Stimulated activated naive B cell treated with anti-CD40 and anti-IgM and Interleukin-4, amounts not matched to agents 10 μg/mL and 1 μg/mL and 100 μg/mL, for 72 hours (primary cell): Measurements from ENCODE around the gene SHFL.

Experiments used
- ATAC-seq, 2 donors: fragments of 150-1000 bp; cut with Tn5 transposase; replicated peaks; 2 replicates each; pipeline ENCODE4 v1.10.0; 2021; ENCODE audit warnings: moderate library complexity in 1 of 2
- DNase-seq: peaks from one replicate; pipeline ENCODE4 v3.0.0; 2021
- H3K27ac Mint-ChIP-seq: one replicate; pipeline ENCODE4 v1.8.0; 2022; ENCODE audit warnings: mild to moderate bottlenecking, mixed read lengths
- H3K27me3 Mint-ChIP-seq, 2 donors: one replicate each; pipeline ENCODE4 v1.8.0; 2022; ENCODE audit warnings: mixed read lengths in 2 of 2
- H3K36me3 Mint-ChIP-seq, 2 donors: one replicate each; pipeline ENCODE4 v1.8.0; 2022; ENCODE audit warnings: mixed read lengths in 2 of 2, mild to moderate bottlenecking in 1 of 2
- H3K4me1 Mint-ChIP-seq, 2 donors: one replicate each; pipeline ENCODE4 v1.8.0; 2022; ENCODE audit warnings: mixed read lengths in 2 of 2, mild to moderate bottlenecking in 1 of 2
- H3K4me3 Mint-ChIP-seq, 2 donors: one replicate each; pipeline ENCODE4 v1.8.0; 2022; ENCODE audit warnings: mild to moderate bottlenecking in 2 of 2, mixed read lengths in 2 of 2, moderate library complexity in 1 of 2
- H3K9me3 Mint-ChIP-seq, 2 donors: one replicate each; pipeline ENCODE4 v1.8.0; 2022; ENCODE audit warnings: mixed read lengths in 2 of 2, mild to moderate bottlenecking in 1 of 2

The SHFL gene

DNA sequence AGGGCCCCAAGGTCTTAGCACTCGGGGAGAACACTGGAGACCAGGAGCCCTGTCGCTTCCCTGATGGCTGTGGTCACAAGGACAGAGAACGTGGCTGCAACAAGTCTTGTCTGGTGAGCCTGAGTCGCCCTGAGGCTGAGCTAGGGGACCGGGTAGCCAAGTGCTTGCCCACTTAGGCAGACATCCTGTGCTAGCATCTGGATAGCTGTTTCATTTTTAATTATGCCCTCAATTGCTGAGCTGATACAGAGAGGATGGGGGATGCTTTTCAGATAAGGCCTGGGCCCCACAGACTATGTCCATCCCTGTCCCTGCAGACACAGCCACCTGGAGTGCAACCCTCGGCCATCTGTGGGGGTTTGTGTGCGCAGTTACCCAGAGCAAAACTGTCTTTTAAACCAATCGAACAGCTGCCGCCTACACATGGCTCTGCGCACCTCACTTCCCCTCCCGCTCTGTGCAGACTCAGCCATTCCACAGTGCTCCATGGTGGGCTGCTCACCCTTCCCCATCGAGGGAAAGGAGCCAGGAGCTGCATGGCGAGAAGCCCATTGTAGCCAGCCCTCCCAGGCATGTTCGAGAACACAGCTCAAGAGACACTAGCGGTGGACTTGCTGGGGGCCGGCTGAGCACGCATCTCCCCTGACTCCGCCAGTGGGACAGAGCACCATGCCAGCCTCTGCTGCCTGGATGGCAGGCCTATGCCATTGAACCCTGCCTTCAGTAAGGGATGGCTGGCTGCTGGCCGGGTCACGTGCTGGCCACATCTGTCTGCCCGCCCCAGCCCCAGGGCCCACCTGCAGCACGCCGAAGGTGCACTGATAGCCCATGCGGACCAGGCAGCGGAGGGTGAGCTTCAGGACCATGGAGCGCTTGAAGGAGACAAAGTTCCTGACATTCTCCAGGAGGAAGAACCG lies 53.0 kb downstream of the SHFL start:
- H3K36me3 Mint-ChIP-seq: peaks cover 40 to 62% of the 10 kb centered on the region in 2 donors
- H3K27ac Mint-ChIP-seq: peak overlapping the region; percentile 77
- ATAC-seq (no peak), DNase-seq (no peak)
- no peaks in the 10 kb centered on the region for H3K27me3 Mint-ChIP-seq
- H3K4me1 Mint-ChIP-seq: peaks cover 4 to 10% of the 10 kb centered on the region in 2 donors
- no peak overlapping the region for H3K4me3 Mint-ChIP-seq
- no peaks in the 10 kb centered on the region for H3K9me3 Mint-ChIP-seq

DNA sequence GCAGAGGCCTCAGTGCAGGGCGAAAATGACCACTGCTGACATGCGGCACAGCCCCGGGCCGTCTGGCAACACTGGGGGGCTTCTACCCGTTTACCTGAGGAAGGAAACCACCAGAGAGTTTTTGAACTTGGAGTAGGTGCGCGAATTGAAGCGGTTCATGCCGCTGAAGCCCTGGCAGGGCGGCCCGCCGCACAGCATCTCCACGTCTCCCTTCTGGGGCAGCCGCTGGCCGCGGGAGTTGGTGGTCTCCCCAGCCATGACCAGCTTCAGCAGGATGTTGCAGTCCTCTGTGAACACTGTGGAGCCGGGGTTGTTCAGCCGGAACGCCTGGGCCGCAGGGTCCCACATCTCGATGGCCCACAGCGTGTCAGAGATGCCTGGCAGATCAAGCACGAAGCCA lies 53.8 kb downstream of the SHFL start:
- Mint-ChIP-seq H3K27me3 (no peaks in the 10 kb centered on the region), H3K9me3 (no peaks in the 10 kb centered on the region), H3K4me1 (peaks cover 4 to 10% of the 10 kb centered on the region in 2 donors), H3K27ac (no peak overlapping the region), H3K36me3 (peaks cover 40 to 61% of the 10 kb centered on the region in 2 donors), H3K4me3 (no peak overlapping the region)
- no peak for ATAC-seq
- no peak for DNase-seq

DNA sequence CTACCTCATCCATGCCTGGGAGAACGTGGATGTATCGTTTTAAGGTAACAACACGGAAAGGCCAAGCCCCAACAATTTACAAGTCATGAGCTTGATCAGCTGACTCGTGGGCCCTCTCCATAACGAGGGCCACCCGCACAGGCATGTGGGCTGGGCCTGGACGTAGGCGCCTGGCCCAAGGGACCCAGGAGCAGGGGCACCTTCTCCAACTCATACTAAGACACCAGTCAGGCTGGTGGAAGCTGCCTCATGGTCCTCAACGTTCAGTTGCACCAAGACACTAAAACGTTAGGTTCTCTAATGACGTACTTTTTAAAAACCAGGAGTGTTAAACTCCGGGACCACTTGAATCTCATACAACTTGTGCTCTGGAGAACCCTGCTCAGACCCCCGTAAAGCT lies 55.4 kb downstream of the SHFL start:
- Mint-ChIP-seq H3K4me3 (no peak overlapping the region), H3K36me3 (peaks cover 50 to 67% of the 10 kb centered on the region in 2 donors), H3K27me3 (no peaks in the 10 kb centered on the region), H3K4me1 (peaks cover 4 to 5% of the 10 kb centered on the region in 2 donors), H3K27ac (peak overlapping the region; percentile 9), H3K9me3 (no peaks in the 10 kb centered on the region)
- no peak for ATAC-seq
- DNase-seq: no peak

DNA sequence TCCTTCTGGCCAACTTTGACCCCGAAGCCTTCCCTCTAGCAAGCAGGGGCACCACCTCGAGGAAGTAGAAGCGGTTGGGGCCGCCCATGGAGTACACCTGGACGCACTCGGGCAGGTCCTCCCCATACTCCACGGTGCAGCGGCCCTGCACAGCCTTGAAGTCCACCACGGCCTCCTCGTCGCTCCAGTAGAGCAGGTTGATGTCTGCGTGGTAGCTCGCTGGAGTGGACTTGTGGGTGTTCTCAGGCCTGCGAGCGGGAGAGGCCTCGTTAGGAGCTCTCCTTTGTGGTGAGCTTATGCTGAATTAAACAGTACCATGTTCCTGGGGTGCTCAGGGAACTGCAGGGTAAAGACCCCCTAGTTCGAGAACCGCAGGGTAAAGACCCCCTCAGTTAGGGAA lies 55.9 kb downstream of the SHFL start:
- ATAC-seq: no peak
- Mint-ChIP-seq H3K4me1 (peaks cover 3 to 5% of the 10 kb centered on the region in 2 donors), H3K27ac (peak overlapping the region; percentile 9), H3K4me3 (no peak overlapping the region), H3K9me3 (no peaks in the 10 kb centered on the region), H3K36me3 (peaks cover 51 to 66% of the 10 kb centered on the region in 2 donors), H3K27me3 (no peaks in the 10 kb centered on the region)
- no peak for DNase-seq
